T-helper 1 cell (primary cell): Measurements from ENCODE around the gene CRHR1.

Experiments
- DNase-seq, 5 donors: peaks; one replicate each; pipeline ENCODE4 v3.0.0-alpha.2; 2012 to 2020

CRHR1 gene

GRCh38 chr17:45759761-45760160 lies 24.4 kb upstream of the CRHR1 start:
- DNase-seq: no peak

- DNase-seq: no peak
Measured at GRCh38 chr17:45761957-45762565, 22.1 kb upstream of the CRHR1 start.

GRCh38 chr17:45763182-45763581 lies 20.9 kb upstream of the CRHR1 start:
- DNase-seq: no peak

- DNase-seq: no peak
Measured at GRCh38 chr17:45764479-45764878, 19.6 kb upstream of the CRHR1 start.

GRCh38 chr17:45768000-45768399 lies 16.1 kb upstream of the CRHR1 start:
- no peak for DNase-seq

- DNase-seq: no peak
Measured at GRCh38 chr17:45770632-45771270, 13.4 kb upstream of the CRHR1 start.

GRCh38 chr17:45771271-45771959 lies 12.7 kb upstream of the CRHR1 start:
- DNase-seq: no peak

GRCh38 chr17:45775148-45775547 lies 9.0 kb upstream of the CRHR1 start:
- no peak for DNase-seq

GRCh38 chr17:45775576-45776011 lies 8.5 kb upstream of the CRHR1 start:
- no peak for DNase-seq

- DNase-seq: no peak
Measured at GRCh38 chr17:45776896-45777295, 7.2 kb upstream of the CRHR1 start.

GRCh38 chr17:45777388-45777787 lies 6.7 kb upstream of the CRHR1 start:
- no peak for DNase-seq

- DNase-seq: no peak
Measured at GRCh38 chr17:45780921-45781320, 3.2 kb upstream of the CRHR1 start.

- peak in 1 of 5 donors; percentile 9 for DNase-seq
Measured at GRCh38 chr17:45782889-45783592, 1.1 kb upstream of the CRHR1 start.

GRCh38 chr17:45783593-45784292 lies 377 bp upstream of the CRHR1 start:
- DNase-seq: no peak

GRCh38 chr17:45784741-45785479 lies 790 bp downstream of the CRHR1 start:
- peak in 2 of 5 donors; percentile 27 to 35 for DNase-seq

GRCh38 chr17:45785480-45786193 lies 1.5 kb downstream of the CRHR1 start:
- no peak for DNase-seq

- DNase-seq: no peak
Measured at GRCh38 chr17:45786349-45786748, 2.2 kb downstream of the CRHR1 start.

- DNase-seq: no peak
Measured at GRCh38 chr17:45787044-45787443, 2.9 kb downstream of the CRHR1 start.

GRCh38 chr17:45787656-45788055 lies 3.5 kb downstream of the CRHR1 start:
- no peak for DNase-seq

- no peak for DNase-seq
Measured at GRCh38 chr17:45788057-45788456, 3.9 kb downstream of the CRHR1 start.

GRCh38 chr17:45789874-45790273 lies 5.8 kb downstream of the CRHR1 start:
- no peak for DNase-seq
